Measurements from ENCODE around the gene ST6GALNAC4.

Gene ST6GALNAC4

DNA sequence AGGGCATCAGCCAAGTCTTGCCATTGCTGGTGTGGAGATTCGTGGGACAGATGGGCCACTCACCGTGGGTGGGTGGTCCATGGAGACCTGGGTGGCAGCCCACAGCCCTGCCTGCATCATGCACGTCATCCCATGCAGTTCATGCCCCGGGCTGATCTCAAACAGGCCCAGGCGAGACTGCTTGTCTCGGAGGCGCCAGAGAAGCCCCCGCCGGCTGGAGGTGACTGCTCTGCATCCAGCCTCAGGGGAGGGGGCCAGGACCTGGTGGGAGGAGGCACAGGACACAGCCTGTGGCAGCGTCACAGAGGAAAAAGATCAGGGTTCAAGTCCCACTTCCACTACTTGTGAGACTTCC, 12.8 kb upstream of the ST6GALNAC4 start:
- no peak for DNase-seq (ENCODE audit: low read depth in 2 of 2)

DNA sequence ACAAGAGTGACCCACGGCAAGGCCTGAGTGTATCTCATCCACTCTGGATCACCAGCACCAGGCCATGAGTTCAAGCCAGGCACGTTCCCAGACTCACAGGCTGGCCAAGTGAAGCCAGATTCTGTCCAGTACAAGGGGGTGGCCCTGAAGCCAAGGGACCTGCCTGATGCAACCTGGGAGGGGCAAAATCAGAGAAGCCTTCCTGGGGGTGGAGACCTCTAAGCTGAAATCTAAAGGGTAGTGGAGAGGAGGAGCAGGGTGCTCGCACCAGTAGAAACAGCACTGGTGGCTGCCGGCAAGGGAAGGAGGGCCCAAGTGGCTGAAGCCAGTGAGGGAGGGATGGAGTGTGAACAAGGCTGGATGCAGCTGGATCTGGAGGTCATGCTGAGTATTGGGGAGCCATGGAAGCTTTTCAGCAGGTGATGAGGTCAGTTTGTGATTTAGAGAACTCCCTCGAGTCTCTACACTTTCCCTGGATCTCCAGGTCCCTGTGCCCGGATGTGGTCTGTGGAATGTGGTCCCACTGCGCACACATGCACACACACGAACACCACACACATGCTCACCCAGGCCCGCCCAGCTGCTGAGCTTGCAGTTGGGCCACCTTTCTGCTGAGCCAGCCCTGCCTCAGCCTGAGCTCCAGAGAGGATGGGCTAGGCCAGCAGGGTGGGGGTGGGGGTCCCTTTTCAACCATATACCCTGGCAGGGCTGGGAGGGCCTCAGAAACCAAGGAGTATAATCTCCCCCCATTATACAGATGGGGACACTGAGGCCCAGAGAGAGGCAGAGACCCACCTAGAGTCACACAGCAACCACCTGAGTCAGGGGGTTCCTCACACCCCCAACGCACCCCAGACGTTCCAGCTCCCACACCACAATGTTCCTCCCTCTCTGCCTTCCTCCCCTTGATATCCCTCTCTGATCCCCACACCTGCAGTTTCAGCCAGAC, 12.1 kb upstream of the ST6GALNAC4 start:
- no peak for DNase-seq (ENCODE audit: low read depth in 2 of 2)

DNA sequence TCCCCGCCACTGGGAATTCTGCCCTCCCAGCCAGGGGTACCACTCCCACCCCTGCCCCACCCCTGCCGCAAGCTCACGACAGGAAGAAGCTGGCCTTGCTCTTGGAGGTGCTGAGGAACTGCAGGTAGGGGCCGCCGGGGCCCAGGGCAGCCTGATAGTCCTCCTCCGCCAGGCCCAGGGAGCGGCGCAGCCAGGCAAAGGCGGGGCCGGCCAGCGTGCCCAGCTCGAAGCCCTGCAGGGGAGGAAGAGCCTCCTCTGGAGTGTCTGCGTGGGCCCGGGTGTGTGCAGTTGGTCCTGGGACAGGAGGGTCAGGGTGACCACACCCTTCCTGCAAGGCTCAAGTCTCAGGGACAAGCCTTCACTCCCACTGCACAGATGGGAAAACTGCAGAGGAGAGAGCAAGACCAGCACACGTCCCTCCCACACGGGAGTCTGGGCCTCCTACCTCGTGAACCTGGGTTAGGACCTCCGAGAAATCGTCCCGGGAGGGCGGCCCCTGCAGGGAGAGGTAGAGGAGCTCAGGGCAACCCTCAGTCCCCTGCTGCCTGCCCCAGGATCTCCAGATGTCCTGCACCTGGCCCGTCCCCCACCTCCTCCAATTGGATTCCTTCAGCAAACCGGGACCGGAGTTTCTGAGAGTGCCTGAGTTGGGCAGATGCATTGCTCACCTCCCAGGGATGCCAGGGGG, 11.3 kb upstream of the ST6GALNAC4 start:
- no peak for DNase-seq (ENCODE audit: low read depth in 2 of 2)

DNA sequence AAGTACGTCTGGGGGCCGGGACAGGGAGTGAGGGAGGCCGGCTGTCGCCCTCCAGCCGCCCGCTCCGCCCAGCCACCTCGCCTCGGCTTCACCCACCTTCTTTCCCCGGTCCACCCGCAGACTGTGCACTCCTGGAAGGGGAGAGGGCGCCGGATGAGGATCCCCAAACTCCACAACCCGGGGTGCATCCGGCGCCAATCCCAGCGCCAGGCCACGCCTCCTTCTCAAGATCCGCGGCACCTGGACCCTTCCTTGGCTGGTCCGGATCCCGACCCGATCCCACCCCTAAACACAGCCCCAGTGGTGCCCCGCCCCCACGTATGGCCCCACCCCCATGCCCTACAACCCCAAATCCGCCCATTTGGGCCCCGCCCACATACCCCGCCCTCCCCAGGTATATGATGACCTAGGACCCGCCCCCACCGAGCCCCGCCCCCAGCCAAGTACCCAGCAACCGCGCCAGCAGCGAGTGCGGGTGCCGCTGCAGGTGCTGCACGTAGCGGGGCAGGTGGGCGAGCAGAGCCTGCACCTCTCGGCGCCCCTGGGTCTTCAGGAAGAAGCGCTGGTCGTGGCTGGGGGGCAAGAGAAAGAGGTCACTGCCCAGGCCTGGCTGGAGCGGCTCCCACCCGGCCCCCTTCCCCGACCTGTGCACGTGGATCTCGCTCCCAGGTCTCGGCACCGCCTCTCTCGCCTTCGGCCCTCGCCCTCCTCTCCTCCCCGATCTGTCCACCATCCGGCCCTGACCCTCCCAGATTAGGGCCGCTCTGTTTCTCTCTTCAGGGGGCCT, 10.6 kb upstream of the ST6GALNAC4 start:
- no peak for DNase-seq (ENCODE audit: low read depth in 2 of 2)

DNA sequence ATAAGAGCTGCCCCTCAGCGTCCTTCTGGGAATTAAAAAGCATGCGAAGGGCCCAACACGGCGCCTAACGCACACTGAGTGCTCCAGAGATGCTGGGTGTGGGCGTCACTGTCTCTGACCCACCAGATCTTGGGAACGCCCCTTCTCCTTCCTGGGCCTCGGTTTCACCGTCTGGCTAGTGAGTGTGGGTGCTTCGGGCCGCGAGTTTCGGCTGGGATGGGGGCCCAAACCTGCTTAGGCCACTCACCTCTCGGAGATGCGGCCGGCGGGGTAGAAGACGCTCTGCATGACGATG, 10.0 kb upstream of the ST6GALNAC4 start:
- DNase-seq (ENCODE audit: low read depth in 2 of 2), result no peak

DNA sequence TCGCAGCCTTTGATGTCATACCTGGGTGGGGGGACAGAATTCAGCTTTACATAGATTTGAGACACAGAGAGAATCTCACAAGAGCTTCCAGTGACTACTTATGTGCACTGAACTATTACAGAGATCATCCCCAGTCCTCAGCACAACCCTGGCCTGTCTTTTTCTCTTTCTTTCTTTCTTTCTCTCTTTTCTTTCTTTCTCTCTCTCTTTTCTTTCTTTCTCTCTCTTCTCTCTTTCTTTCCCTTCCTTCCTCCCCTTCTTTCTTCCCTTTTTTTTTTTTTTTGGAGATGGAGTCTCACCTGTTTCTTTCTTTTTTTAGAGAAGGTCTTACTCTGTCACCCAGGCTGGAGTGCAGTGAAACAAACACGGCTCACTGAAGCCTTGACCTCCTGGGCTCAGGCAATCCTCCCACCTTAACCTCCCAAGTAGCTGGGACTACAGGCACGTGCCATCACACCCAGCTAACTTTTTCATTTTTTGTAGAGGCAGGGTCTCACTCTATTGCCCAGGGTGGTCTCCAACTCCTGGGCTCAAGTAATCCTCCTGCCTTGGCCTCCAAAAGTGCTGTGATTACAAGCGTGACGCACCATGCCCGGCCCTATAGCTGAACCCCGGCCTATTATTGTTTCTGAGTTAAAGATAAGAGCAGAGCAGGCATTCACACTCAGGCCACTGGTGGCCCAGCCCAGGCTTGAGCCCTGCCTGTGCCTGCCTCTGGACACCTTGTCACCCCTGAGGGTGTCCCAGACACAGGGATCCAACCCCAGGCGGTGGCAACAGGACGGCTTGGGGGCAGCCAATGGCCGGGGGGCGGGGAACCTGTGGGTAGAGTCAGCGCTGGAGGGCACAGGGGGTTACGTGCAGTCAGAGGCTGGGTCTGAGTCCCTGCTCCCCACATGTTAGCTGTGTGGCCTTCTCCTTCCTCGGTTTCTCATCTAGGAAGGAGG, 9.4 kb upstream of the ST6GALNAC4 start:
- DNase-seq (ENCODE audit: low read depth in 2 of 2), result no peak

DNA sequence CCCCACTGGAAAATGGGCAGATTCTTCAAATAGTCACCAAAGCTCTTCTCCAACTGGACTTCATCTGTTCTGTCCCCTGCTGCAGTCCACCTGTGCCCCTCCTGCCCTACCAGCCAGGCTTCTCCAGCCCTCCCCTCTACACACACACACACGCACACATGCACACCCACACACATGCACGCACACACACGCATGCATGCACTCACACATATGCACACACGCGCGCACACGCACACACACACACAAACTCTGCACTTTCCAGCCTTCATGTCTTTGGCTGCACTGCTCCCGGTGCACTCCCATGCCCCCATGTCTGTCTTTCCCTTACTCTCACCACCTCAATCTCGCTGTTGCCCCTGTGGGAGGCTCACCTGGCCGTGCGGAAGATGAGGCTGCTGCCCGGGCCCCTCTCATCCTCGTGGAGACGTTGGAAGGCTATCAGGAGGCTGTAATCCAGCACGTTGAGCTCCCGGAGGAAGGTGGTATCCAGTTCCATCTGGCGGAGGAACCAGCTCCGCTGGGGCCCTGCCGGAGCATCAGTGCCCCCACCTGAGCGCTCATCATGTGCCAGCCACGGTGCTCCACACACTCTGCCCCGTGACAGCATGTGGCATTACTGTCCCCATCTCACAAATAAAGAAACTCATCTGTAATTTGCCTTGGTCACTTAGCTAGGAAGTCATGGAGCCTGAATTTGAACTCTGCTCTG, 8.0 kb upstream of the ST6GALNAC4 start:
- no peak for DNase-seq (ENCODE audit: low read depth in 2 of 2)

DNA sequence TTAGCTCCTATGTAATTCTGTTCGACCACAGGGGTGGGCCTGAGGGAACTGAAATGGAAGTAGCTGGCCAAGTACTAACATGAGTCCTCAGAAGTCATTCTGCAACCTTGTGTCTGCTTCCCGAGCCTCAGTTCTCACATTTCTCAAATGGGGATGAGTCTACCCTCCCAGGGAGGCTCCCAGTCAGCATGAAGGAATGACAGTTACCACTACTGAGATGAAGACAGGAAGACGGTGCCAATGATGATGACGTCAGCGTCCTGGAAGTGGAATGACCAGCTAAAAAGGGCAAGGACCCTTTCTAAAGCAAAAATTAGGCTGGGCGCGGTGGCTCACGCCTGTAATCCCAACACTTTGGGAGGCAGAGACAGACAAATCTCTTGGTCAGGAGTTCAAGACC, 6.9 kb upstream of the ST6GALNAC4 start:
- DNase-seq (ENCODE audit: low read depth in 2 of 2), result no peak

DNA sequence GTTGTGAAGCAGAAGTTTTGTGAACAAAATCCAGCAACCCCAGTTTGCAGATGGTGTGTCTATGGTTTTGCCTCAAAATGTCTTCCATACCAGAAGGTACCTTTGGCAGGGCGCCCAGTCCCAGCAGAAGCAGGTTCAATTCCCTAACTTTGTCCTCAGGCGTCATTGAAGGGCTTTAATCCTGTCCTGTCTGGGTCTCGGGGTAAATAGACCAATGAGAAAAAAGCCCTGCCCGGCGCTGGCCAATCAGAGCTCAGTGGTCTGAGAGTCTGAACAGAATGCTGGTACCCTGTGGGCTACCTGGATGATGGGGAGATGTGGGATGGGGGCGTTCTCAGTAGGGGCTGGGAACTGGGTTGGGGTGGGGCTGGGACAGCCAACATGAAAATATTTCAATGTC, 6.2 kb upstream of the ST6GALNAC4 start:
- no peak for DNase-seq (ENCODE audit: low read depth in 2 of 2)

DNA sequence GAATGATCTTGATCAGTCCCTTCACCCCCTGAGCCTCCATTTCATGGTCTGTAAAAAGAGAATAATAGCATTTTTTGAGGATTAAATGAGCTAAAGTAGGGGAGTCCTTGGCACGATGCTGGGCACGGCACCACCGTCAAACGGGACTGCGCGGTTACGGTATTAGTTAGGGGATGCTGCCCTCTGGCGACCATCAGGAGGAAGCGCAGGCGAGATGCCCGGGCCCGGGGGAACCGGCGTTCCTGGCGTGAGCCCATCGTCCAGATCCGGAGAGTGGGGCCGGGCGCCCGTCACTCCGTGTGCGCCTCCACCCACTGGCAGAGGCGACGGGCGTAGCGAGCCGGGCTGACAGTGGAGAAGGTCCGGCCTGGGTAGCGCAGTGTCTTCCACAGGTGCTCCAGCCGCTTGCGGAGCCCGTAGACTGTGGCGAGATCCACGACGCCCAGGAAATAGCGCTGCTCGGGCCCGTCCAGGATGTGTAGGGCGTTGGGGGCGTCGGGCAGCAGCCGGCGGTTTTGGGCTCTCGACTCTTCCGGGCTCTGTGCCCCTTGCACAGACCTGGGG, 4.8 kb upstream of the ST6GALNAC4 start:
- no peak for DNase-seq (ENCODE audit: low read depth in 2 of 2)

DNA sequence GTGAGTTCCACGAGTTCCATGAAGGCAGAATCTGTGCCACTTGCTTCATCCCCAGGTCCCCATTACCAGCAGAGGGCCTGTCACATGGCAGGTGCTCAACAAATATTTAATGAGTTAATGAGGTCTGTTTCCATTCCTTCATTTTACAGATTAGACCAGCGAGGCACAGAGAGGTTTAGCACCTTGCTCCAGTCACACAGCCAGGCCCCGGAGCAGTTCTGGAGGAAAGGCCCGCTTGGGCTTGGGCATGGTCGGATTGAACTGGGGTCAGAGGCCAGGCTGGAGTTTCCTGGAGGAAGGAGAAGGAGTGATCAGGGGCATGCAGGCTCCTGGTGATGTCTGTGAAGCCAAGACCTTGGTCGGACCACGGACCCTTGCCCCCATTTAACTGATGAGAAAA, 4.0 kb upstream of the ST6GALNAC4 start:
- no peak for DNase-seq (ENCODE audit: low read depth in 2 of 2)

DNA sequence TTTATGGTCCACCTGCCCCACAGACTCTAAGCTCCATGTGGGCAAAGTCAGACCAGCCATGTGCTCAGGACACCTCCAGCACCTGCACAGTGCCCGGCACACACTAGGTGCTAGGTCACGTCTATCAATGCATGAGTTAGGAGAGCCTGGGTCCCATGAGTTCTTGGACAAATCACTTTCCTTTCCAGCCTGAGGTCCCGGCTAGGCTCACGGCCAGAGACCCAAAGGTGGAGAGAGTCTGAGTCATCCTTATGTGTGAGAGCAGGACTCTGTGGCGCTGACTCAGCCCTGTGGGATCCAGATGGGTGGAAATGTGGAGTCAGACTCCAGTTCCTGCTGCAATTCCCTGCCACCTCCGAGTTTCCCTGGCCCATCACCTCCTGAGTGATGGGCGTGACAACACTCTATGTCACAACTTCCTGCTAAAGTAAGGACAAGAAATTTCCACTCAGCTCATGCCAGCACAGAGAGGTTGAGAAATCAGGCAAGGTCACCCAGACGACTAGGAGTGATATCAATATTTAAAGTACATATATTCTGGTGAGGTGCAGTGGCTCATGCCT, 2.5 kb upstream of the ST6GALNAC4 start:
- DNase-seq (ENCODE audit: low read depth in 2 of 2), result no peak

DNA sequence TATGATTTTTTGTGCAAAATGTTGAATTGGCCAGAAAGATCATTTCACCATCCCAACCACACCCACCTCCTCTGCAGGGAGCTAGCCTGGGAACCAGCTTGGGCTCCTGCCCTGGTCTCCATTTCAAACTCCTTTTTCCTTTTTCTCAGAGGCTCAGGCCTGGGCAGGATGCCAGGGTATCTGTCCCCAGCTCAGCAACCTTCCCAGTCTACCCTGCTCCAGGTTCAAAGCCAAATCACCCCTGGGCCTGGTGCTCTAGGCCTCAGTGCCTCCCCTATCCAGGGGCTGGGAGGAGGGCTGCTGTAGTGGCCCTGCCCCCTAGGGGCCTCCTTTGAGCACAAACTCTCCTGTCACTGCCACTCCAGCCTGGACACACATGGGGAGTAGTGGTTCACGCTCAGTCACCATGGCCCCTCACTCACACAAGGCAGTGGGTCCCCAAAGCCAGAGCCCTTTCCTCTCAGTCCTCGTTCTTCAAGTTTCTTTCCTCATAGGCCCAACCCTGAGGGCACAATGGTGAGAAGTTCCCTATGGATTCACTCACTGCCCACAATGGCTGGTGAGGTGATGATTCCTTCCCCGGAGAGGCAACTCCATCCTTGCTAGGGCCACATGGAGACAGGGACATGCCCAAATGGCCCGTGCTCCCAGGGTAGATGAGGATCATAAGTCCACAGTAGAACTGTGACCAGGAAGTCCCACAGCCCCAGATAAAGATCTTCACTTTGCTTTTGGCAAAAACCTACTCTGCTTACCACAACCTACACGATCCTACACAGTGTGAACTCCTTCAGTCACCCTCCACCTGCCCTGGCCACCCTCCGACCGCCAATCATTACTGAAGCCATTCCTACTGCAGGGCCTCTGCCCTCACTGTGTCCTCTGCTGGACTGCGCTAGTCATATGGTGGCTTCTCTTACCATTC, 1.6 kb upstream of the ST6GALNAC4 start:
- no peak for DNase-seq (ENCODE audit: low read depth in 2 of 2)

DNA sequence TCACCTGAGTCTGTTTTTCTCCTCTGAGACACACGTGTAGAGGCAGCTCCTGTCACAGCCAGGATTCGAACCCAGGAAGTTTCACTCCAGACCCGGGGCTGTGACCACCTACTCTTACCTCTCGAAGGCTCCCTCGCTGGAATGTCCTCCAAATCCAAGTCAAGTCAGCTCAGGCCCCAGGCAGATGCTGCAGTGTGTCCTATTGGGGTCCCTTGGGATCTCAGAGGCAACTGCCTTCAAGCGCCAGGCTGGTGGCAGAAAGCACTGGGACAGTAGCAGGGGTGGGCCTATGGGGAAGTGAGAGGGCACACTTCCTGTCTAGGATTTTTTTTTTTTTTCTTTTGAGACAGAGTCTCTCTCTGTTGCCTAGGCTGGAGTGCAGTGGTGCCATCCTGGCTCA, 762 bp upstream of the ST6GALNAC4 start:
- no peak for DNase-seq (ENCODE audit: low read depth in 2 of 2)

DNA sequence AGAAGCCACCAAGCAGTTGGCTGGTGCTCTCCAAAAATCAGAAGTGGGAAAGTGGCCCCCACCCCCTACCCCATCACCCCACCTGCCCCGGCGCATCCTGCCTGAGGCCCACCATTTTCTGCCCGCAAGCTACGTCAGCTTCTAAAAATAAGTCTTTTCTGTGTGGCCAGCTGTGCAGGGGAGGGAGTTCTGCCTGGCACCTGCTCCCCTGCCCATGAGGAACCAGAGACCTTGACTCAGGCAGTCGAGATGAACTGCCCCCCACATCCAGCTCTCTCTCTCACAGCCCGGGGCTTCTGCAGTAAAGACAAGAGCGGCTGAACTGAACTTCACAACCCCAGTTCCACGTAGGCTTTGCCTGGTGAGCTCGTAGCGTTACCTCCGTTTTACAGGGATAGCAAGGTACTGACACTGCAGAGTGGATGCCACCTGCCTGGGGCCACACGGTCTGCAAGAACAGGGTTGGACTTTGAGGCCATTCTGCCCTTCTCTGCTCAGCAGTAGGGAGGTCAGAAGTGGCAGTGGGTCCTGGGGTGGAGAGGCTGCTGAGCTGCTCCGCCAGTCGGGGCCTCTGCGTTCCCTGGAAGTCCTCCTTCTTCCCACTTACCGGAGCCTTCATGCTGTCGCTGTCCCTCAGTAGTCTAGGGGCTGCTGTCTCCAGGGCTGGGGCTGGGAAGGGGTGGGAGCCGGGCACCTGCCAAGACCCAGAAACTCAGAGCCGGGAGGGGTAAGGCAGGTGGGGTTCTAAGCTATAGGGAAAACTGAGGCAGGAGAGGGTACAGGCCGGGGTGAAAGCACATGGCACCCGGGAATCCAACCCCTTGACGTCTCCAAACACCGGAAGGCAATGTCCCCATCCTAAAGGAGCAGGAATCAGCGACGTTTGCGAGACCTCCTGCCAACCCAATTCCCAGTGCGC, 781 bp downstream of the ST6GALNAC4 start:
- no peak for DNase-seq (ENCODE audit: low read depth in 2 of 2)

DNA sequence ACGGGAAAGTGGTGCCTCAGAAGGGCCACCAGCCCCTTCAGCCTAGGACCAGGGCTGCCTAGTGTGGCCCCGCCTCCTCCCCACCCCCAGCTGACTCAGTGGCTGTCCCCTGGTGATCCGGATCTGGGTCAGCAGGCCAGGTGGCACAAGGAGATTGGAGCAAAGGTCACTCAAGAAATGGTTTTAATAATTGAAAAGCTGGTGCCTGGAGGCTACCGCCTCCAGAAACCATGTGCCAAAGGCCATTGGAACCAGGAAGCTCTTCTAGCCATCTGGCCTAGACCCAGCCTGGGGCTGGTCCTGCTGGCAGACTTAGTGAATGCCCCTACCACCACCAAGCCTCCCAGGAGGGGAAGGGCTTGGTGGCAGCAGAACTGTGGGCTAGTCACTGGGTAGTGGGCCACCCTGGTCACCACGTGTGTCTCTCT, 1.5 kb downstream of the ST6GALNAC4 start:
- DNase-seq (ENCODE audit: low read depth in 2 of 2), result no peak

DNA sequence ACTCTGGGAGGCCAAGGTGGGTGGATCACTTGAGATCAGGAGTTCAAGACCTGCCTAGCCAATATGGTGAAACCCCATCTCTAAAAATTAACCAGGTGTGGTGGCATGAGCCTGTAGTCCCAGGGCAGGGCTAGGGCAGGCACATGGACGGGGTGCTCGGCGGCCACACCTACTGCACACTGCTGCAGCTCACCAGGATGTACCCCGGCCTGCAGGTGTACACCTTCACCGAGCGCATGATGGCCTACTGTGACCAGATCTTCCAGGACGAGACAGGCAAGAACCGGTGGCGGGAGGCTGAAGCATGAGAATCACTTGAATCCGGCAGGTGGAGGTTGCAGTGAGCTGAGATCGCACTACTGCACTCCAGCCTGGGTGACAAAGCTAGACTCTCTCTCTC, 3.2 kb downstream of the ST6GALNAC4 start:
- no peak for DNase-seq (ENCODE audit: low read depth in 2 of 2)

DNA sequence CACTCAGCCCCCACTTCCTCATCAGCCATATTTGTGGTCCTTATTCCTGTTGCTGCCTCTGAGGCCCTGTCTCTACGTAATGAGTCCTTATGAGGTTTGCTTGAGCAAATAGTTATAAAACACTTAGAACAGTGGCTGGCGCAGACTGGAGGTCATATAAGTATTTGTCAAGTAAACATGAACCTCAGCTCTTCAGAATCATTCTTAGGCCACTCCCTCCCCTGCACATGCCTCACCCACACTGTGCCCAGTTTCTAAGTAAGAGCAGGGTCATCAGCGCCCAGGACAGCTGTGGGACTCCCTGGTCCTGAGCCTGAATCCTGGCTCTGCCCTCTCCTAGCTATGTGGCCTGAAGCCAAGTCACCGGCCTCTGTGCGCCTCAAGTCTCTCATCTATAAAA, 4.0 kb downstream of the ST6GALNAC4 start:
- no peak for DNase-seq (ENCODE audit: low read depth in 2 of 2)
